ENCODE measurements around the gene SUPT4H1.
A peak's percentile ranks its signal among the peaks of the same experiment; 100 is the strongest.

SUPT4H1 gene

DNA sequence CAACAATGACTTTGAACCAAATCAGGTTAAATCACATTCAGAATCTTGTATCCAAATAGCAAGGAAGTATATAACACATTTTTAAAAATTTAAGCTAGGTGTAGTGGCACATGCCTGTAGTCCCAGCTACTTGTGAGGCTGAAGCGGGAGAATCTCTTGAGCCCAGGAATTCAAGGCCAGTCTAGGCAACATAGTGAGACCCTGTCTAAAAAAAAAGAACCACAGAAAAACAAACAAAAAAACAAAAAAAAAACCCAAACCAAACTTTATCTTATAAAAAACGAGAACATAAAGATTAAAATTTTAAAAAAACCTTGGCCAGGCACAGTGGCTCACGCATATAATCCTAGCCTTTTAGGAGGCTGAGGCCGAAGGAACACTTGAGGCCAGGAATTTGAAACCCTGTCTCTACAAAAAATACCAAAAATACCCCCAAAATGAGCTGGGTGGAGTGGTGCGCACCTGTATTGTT is 11.6 kb downstream of the SUPT4H1 start:
- no peak for DNase-seq (ENCODE audit: low read depth in 3 of 3)

DNA sequence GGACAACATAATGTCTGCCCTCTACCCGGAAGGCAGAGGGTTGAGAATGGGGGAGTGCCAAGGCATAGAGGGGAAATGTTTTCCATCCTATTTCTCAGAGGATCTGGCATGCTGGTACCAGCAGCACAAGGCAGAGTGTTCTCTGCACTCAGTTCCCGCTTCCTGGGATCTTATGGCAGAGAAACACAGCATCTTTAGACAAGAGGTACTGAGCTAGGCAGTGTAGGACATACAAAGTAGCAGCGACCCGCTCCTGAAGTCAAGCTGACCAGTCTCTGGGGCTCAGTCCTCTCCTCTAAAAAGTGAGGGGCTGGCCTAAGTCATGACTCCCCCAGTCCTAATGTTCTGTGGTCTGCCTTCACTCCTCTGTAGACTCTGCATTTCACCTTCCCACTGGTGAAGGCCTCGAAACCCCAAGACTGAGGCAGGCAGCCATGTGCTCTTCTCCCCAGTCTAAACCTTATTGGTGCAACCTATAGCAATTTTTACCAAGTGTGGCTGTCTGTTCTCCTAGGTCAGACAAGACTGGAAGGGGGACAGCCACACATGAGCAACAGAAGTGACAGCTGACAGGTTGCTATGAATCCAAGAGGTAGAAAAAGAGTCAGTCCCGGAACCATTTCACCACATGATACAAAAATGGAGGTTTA is 12.1 kb downstream of the SUPT4H1 start:
- no peak for DNase-seq (ENCODE audit: low read depth in 3 of 3)

DNA sequence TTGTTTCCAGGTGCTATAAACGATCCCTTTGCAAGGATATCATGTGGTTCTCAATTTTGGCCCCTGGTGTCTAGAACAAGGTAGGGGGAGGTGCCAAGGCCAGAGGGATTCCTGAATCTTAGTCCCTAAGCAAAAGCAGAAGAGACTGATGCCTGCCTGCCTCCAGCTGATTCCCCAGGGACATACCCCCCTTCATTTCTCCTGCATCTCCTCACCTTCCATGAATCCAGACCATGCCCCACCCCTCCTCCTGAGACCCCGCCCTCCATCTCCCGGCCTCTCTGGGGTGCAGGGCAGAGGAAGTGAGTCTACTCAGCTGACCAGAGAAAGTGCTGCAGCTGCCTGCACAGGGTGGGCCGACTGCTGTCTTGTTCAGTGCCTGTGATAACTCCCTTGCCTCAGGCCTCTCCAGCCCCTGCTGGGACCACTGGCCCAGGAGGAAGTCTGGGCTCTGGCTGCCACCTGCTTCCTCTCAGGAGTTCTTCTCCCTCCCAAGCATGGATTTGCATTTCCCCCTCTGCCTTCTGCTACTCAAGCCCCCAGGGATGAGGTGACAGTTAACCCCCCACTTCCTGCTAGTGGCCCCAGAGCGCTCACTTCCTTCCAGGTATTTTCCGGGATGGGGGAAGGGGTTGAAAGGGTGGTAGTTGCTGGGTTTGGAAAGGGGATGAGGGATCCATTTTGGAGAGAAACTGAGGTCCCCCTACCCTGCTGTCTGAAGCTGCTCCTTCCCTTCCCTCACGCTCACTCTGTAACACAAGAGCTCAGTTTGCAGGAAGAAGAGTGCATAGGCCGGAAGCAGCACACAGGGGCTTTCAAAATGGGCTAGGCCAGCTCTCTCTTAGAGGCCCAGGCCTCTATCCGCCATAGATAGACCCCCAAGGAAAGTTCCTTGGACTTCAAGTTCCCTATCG is 12.9 kb downstream of the SUPT4H1 start:
- peak in 2 of 3 donors; percentile 65 to 79 for DNase-seq (ENCODE audit: low read depth in 3 of 3)

DNA sequence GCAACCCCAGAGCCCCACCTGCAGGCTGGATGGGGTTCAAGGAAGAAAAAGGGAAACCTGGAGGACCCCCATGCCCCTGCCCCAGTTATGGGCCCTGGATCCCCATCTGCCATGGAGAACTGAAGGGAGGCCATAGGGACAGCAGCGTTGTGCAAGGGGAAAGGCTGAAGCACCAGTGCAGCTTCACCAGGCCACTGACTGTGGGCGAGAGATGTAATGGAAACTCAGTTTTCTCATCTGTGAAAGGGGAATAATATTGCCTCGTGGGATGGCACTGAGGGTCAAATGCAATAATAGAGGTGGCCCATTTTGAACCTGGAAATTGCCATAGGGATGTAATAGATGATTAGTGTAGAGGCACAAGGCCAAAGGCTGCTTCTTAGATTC is 13.6 kb downstream of the SUPT4H1 start:
- peak in 1 of 3 donors; percentile 33 for DNase-seq (ENCODE audit: low read depth in 3 of 3)

DNA sequence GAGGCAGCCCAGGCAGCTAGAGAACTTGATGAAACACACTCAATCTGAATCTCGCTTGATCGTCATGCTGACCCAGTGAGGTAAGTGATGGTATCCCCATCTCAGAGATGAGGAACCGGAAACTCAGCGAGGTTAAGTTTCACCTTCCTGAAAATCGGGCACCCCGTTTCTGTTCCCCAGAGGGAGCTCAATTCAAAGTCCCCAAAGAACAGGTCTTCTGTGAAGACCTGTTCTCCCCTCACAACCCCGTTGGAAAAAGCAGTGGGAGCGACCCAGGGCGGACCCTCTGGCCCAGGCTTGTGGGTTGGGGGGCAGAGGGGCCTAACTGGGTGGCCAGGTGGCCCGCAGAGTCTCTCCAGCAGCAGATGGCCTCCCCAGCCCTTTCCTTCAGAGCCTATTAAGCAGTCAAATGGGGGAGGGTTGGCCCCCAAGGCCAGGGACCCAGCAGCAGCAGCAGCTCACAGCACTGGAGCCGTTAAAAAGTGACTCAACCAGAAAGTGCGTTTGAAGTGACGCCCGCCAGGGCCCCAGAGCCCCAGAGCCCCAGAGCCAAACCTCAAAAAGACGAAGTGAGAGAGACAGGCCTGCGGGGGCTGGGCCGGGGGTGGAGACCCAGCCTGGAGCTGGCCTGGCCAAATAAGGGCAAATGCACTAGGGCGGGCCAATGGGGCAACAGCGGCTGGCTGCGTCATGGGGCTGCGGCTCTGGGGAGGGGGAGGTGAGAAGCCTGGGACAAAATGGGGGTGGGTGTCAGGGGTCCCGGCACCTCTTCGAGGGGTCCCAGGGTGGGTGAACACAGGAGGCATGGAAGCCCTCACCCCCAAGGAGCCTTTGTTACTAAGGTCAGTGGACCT is 14.2 kb downstream of the SUPT4H1 start:
- DNase-seq (ENCODE audit: low read depth in 3 of 3) = peak; percentile 87 to 96 (median 88)

DNA sequence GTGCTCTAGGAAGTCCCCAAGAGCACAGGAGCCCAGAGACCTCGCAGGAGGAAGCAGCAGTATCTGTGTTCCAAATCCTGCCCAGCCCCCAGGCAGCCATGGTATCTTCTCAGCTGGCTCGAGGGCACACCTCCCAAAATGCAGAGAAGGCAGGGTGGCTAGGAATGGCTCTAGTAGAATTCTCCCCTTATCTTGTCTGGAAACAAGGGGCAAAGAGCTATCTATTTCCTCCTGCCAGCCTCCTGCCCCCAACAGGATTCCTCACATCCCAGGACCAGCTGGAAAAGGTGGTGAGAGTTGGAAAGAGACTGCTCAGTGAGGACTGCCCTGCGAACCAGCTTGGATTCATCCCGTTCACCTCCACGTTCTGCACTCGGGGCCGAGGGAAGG is 14.8 kb downstream of the SUPT4H1 start:
- no peak for DNase-seq (ENCODE audit: low read depth in 3 of 3)

DNA sequence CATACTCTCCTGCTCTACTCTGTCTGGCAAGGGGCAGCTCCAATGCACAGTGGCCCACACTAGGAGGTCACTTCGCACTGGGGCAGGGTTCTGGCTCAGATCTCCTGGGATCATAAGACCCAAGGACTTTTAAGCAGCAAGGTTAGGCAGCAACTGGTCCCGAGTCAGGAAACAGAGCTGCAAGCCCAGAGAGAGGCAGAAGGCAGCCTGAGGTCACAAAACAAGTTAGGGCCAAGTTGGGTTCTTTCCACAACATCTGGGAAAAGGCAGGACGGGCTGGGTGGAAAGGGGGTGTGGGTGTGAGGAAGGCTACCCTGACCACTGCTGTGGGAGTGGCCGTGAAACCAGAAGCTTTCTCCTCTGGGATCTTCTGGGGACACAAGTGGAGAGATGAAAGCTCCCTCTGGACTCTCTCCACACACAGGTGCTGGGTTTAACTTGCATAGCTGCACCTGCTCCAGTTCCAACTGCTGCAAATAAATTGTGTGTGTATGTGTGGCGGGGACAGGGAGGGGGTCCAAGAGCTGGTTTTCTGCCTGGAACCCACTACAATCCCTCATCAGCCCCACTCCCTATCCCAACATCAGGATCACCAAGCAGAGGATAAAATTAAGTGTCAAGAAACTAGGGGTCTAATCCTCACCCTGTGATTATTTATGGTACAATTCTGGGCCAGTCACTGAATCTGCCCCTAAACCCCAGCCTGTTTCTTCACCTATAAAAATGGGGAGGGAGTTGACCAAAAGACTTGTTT is 15.4 kb downstream of the SUPT4H1 start:
- DNase-seq (ENCODE audit: low read depth in 3 of 3) = no peak

DNA sequence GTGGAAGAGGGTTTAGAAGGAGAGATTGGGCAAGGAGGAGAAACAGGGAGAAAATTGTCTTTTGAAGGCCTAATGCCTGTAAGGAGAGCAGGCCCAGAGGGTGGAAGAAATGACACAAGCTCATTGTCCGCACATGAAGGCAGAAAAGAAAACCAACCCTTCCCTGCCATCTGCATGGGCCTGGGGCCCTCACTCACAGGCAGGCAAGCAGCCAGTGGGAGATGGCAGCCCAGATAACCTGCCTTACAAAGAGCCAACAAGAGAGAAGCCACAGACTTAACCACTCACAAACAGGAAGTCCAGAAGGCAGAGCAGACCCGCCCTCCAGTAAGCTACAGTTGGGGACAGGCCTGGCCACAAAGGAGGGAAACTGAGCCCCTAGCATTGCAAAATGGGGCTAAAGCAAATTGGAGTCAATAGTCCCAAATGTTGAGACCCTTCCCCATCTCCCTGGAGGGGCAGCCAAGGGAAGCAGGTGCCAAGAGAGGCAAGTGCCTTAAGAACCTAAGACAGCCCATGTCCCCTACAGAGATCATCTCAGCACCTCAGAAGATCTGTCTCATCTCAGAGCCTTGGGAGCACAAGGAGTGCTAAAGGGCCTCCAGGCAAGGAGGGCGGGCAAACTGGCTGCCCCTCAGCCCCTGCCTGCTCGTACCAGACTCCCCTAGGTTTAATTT is 16.1 kb downstream of the SUPT4H1 start:
- peak in 1 of 3 donors; percentile 57 for DNase-seq (ENCODE audit: low read depth in 3 of 3)

DNA sequence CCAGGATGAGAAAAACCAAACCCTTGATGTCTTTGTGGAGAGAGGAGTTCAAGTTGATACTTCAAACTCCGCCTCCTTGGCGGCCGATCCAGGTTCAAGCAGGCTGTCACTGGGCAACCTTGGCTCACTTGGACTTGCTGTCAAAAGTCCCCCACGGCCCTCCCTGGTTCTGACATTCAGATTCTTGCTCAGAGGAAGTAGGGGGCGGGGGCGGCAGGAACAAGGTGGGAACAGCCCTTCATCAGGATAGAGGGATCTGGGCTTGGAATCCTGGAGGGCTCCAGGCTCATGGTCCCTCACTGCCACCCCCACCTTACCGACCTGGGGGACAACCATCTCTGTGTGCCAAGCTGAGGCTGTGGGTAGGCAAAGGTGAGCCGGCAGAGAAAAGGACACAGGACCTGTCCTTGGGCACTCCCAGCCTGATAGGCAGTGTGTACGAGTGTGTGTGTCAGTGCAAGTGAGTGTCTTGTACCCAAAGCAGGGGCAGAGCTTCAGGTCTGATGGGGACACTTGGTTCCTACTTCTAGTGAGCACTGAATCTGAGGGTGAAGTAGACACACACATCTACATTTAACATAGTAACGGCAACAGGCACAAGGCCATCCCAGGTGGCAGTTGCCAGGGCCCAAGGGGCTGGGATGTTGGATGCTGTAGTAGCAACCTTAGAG is 16.8 kb downstream of the SUPT4H1 start:
- peak in 1 of 3 donors; percentile 41 for DNase-seq (ENCODE audit: low read depth in 3 of 3)

DNA sequence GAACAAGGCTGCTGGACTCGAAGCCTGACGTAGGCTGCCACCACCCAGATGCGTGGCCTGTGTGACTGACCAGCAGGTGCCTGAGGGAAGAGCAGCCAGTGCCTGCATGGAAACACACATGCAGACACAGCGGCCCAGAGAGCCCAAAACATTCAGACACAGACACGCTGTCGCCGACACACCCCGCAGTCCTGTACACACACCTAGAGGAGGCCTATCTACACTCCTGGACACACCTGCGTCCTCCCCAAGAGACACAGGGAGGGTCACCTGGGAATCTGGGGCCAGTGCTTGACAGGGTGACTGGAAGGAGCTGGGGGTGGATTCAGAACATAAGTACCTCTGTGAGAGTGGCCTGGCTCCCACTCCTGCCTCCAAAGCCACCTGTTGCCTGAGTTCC is 17.3 kb downstream of the SUPT4H1 start:
- DNase-seq (ENCODE audit: low read depth in 3 of 3) = no peak

DNA sequence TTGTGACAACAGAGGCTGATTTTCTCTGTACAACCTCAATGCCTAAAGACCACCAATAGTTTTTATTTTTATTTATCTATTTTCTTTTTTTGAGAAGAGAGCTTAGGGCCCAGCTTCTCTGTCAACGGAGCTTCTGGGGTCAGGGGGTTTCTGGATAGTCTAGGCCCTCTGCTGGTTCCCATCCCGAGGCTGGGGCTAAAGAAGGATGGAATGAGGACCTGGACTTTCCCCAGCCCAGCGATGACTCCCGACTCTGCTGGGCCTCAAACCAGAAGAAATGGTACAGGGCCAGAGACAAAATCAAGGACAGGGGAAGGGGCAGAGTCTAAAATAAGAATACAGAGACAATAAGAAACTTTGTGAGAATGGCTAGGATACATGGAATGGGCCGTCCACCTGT is 17.7 kb downstream of the SUPT4H1 start:
- no peak for DNase-seq (ENCODE audit: low read depth in 3 of 3)

DNA sequence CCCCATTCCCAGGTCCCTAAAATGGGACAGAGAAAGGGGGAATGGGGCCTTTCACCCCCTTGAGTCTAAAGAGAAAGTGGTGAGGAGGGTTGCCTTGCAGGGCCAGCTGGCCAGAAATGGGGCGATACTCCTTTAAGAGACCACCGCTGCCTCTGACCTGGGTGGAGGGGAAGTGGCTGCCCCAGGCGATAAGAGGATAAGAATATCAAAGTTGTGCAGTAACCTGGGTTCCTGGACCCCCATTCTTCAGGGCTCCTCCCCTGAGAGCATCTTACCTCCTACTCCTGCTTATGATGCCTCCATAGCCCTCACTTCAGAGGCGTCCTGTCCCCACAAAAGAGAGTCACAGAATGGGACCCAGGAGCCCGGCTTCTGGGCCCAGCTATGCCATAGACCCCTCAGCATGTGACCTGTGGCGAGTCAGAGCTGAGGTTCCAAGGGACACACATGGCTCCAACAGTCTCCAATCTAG is 18.2 kb downstream of the SUPT4H1 start:
- DNase-seq (ENCODE audit: low read depth in 3 of 3) = no peak

DNA sequence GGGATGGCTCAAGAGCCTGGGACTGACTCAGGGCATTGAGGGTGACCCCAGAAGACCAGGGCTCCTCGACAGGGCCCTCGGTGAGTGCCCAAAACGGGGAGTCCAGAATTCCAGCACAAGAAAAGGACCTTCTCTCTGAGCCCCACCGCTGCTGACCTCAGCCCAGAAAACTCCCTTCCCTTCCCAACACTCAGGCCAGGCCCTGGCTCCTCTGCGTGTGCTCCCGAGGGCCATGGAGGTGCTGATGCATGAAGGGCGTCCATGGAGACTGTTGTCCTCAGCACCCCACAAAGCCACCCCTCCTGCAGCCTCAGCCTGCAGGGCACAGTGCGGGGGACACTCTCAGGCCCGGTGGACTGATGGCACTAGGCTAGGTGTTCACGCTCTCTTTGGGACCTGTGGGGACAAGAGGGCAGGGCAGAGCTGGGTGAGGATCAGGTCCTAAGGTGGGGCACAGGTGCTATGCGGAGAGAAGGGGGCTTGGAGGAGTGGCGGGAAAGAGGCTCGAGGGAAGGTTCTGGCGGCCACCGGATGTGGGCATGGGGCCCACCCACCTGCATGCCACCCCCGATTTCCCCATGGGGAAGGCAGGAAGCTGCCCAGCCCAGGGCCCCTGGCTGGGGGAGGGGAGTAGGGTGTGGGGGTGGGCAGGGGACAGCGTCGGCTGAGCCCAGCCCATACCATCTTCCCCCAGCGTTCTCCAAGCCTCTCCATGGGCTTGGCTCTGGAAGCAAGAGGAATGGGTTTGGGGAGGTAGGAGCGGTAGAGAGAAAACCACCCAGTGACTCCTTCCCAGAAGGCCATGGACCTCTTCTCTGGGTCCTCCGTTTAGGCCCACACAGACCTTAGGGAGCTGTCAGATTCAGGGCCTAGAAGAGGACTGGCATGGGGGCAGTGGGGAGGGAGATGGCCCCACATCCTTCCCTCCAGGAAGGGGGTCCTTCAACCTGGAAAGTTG is 18.9 kb downstream of the SUPT4H1 start:
- DNase-seq (ENCODE audit: low read depth in 3 of 3) = peak in 1 of 3 donors; percentile 57

DNA sequence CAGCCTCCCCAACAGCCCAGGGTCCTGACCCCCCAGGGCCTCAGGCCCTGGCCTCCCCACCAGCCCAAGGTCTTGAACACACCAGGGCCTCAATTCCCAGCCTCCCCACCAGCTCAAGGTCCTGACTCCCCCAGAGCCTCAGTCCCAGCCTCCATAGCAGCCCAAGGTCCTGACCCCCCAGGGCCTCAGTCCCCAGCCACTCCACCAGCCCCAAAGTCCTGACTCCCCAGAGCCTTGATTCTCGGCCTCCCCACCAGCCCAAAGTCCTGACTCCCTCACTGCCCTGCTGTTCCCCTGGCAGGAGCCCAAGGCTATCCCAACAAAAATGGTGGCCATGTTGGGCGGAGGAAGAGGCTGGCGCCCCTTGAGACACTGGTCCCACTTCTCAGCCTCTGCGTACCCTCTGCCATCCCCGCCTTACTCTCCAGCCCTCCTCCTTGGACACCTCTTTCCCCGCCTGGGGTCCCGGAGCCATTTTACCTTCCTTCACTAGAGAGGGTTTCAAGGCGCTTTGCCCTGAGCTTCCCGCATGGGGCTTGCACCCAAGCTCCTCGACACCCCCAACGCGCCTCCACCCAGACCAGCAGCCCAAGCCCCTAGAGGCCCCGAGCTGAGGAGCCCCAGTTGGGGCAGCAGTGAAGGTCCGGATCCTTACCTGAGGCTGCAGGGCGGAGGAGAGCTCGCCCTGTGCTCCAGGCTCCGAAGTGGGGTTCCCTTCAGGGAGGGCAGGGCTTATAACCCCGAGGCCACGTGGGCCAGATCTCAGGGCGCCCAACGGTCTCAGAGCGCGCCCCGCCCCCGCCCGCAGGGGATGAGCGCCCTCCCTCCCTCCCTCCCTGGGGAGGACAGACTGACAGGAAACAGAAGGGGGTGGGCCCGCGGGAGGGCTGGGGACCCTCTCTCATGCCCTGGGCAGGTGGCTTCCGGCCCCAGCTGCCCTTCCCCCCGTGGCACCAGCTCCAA is 19.9 kb downstream of the SUPT4H1 start:
- DNase-seq (ENCODE audit: low read depth in 3 of 3) = peak; percentile 88 to 96 (median 89)

DNA sequence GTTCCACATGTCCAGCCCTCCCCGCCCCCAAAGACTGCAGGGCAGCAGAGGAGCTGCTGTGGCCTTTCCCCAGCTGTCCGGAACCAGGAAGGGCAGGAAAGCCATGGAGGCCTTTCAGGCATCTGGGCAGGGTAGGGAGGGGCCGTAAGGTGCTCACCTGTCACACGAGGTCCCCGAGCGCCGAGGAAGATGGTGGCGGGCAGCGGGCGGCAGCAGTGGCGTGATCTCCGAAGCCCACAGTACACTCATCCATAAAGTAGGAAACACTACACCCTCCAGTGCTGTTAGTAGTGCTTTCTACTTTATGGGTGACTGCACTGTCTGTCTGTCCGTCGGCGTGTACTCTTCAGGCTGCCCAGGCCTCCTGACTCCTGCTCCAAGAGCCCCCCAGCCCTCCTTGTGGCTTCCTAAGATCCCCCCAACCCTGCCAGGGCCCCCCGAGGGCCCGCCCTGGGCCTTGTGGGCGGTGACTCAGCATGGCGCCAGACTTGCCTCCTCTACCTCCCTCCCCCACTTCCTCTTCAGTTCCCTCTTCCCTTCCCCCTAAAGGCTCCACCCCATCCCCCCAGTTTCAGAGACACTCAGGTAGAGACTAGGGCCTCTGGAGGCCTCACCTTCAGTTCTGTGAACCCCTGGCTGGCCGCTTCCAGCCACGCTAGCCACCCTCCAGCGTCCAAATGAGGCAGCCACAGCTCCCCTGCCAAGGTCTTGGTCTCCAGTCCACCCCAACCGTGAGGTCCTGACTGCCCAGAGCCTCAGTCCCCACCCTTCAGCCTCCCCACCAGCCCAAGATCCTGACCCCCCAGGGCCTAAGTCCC is 20.8 kb downstream of the SUPT4H1 start:
- DNase-seq (ENCODE audit: low read depth in 3 of 3) = peak in 1 of 3 donors; percentile 56

DNA sequence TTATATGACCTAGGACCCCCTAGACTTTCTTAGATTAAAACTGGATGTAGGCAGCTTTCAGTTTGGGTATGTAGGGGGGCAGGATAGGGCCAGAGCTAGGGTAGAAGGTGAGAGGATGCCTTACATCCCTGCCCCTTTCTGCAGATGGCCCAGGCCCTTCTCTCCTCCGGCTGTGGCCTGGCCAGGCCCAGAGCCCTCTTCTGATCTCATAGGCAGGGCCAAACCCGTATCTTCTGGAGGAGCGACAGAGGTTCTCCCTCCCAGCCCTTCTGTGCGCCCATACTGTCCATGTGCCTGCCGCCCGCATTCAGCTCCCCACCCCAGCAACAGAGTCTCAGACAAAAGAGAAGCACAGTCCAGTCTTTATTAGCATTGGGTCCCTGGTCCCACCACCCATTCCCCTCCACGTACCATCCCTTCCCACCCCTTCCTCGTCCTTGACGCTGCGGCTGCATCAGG is 21.4 kb downstream of the SUPT4H1 start:
- DNase-seq (ENCODE audit: low read depth in 3 of 3) = peak in 1 of 3 donors; percentile 27

Measured in stimulated activated CD4-positive, alpha-beta T cell treated with anti-CD3 and anti-CD28 coated beads, TNF-alpha, amount 100 ng/mL, for 48 hours (primary cell).